Measurements from ENCODE around the gene NT5DC3. TPM values are rescaled to one million over a fixed set of nuclear protein-coding genes. Genes with fewer than 3 reads are reported as not detected.
"Not testable (repeated sequence)": the region's sequence is repeated elsewhere in the genome, so short reads cannot be mapped to it uniquely, and the experiment has no call there.

The NT5DC3 gene
- total RNA-seq, 6 experiments from 2014 or later = 10.5 to 12.8 (median 11.3) TPM

DNA sequence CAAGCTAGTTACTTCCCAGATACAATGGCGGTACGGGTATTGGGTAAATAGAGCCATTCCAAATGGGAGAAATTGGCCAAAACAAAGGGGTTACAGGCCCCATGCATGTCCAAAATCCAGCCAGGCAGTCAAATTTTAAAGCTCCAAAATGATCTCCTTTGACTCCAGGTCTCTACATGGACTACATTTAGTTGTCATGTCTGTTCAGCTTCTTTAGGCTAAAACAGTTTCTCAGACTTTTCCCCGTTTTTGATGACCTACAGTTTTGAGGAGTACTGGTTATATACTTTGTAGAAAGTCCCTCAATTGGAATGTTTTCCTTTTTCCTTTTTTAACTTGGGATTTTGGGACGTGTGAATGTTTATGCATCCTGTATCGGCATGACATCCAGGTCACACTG is 4.7 kb downstream of the NT5DC3 start:
- Mint-ChIP-seq H3K27ac (no peak overlapping the region), H3K27me3 (ENCODE audit: insufficient read depth) (no peaks in the 10 kb centered on the region; the same call in none of the 2 replicates), H3K4me3 (no peak overlapping the region), H3K9me3 (no peaks in the 10 kb centered on the region), H3K36me3 (ENCODE audit: low read depth) (peaks cover 22% of the 10 kb centered on the region), H3K4me1 (ENCODE audit: low read depth) (peaks cover 63% of the 10 kb centered on the region)
- TF ChIP-seq, protein P1, sequence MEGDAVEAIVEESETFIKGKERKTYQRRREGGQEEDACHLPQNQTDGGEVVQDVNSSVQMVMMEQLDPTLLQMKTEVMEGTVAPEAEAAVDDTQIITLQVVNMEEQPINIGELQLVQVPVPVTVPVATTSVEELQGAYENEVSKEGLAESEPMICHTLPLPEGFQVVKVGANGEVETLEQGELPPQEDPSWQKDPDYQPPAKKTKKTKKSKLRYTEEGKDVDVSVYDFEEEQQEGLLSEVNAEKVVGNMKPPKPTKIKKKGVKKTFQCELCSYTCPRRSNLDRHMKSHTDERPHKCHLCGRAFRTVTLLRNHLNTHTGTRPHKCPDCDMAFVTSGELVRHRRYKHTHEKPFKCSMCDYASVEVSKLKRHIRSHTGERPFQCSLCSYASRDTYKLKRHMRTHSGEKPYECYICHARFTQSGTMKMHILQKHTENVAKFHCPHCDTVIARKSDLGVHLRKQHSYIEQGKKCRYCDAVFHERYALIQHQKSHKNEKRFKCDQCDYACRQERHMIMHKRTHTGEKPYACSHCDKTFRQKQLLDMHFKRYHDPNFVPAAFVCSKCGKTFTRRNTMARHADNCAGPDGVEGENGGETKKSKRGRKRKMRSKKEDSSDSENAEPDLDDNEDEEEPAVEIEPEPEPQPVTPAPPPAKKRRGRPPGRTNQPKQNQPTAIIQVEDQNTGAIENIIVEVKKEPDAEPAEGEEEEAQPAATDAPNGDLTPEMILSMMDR (IDR thresholded peaks at IDR 0.05) = no peak
- no peak for DNase-seq

DNA sequence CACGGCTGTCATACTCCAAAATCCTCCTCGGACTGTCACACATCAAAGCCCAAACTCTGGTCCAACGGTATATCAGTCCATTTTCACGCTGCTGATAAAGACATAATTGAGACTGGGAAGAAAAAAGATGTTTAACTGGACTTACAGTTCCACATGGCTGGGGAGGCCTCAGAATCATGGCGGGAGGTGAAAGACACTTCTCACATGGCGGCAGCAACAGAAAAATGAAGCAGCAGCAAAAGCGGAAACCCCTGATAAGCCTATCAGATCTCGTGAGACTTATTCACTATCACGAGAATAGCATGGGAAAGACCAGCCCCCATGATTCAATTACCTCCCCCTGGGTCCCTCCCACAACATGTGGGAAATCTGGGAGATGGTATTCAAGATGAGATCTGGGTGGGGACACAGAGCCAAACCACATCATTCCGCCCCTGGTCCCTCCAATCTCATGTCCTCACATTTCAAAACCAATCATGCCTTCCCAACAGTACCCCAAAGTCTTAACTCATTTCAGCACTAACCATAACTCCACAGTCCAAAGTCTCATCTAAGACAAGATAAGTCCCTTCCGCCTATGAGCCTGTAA is 5.2 kb downstream of the NT5DC3 start:
- H3K27ac Mint-ChIP-seq; H3K9me3 Mint-ChIP-seq; DNase-seq; H3K4me3 Mint-ChIP-seq; H3K27me3 Mint-ChIP-seq (ENCODE audit: insufficient read depth): not testable (repeated sequence)
- Mint-ChIP-seq H3K4me1 (ENCODE audit: low read depth) (peaks cover 63% of the 10 kb centered on the region), H3K36me3 (ENCODE audit: low read depth) (peaks cover 27% of the 10 kb centered on the region)

DNA sequence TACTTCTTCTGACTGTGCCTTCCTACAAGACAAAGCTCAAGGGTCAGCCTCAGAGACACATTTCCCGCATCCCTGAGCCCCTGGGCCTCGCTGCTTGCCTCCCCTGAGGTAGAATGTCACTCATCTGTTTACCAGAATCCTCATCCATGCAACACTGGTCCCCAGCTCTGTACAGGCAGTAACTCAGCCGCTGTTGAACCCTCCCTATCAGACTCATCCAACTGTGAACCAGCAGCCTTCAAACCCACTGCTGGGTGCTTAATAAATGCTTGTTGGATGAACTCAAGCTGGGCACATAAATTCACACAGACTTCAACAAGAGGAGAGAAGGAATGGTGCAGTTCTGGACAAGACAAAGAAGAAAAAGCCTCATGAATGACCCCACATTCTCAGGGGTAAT is 6.1 kb downstream of the NT5DC3 start:
- TF ChIP-seq, protein P1 (IDR thresholded peaks at IDR 0.05) = no peak
- H3K4me1 Mint-ChIP-seq (ENCODE audit: low read depth) = peaks cover 58% of the 10 kb centered on the region
- DNase-seq = no peak
- no peak overlapping the region for H3K27ac Mint-ChIP-seq
- H3K9me3 Mint-ChIP-seq = 0 out of 2 replicates have a peak, but pooled peaks cover 11% of the 10 kb centered on the region
- no peaks in the 10 kb centered on the region; the same call in none of the 2 replicates for H3K27me3 Mint-ChIP-seq (ENCODE audit: insufficient read depth)
- no peak overlapping the region for H3K4me3 Mint-ChIP-seq
- H3K36me3 Mint-ChIP-seq (ENCODE audit: low read depth) = peaks cover 33% of the 10 kb centered on the region

DNA sequence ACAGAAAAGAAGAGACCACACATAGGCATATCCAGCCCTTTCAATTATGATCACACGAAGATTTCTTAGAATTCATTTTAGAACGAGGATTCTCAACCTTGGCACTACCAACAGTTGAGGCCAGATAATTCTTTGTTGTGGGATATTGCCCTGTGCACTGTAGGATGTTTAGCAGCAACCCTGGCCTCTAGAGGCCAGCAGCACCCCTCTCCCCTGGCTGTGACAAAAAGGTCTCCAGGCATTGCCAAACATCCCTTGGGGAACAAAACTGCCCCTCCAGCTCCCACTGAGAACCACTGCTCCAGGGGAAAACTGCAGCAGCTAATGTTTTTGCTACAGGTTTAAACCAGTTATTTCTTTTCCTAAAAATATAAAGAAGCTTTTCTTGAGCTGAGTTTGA is 7.1 kb downstream of the NT5DC3 start:
- Mint-ChIP-seq H3K4me3 (peak overlapping the region; percentile 59), H3K27ac (peak overlapping the region; percentile 68), H3K4me1 (ENCODE audit: low read depth) (peaks cover 58% of the 10 kb centered on the region), H3K36me3 (ENCODE audit: low read depth) (peaks cover 33% of the 10 kb centered on the region), H3K9me3 (0 out of 2 replicates have a peak, but pooled peaks cover 11% of the 10 kb centered on the region), H3K27me3 (ENCODE audit: insufficient read depth) (no peaks in the 10 kb centered on the region; the same call in none of the 2 replicates)
- no peak for DNase-seq
- TF ChIP-seq, protein P1 (IDR thresholded peaks at IDR 0.05) = peak; percentile 35; the same call in 1 of the 2 replicates

GRCh38 chr12:103833095-103833775 is 7.8 kb downstream of the NT5DC3 start:
- TF ChIP-seq, protein P1 (IDR thresholded peaks at IDR 0.05) = no peak
- Mint-ChIP-seq H3K4me3 (peak overlapping the region; percentile 59), H3K27me3 (ENCODE audit: insufficient read depth) (no peaks in the 10 kb centered on the region; the same call in none of the 2 replicates), H3K36me3 (ENCODE audit: low read depth) (peaks cover 30% of the 10 kb centered on the region), H3K9me3 (0 out of 2 replicates have a peak, but pooled peaks cover 11% of the 10 kb centered on the region), H3K4me1 (ENCODE audit: low read depth) (peaks cover 58% of the 10 kb centered on the region), H3K27ac (peak overlapping the region; percentile 68)
- peak; percentile 52 for DNase-seq
